NCI-H510A treated with DMSO at 0.1 percent for 48 hours (cell line): ENCODE data around the gene PARPBP.
A peak's percentile ranks its signal among the peaks of the same experiment; 100 is the strongest.
"Not testable (repeated sequence)": the region's sequence is repeated elsewhere in the genome, so short reads cannot be mapped to it uniquely, and the experiment has no call there.

Source experiments
- DNase-seq: peaks from one replicate; lab custom pipeline; 2025; lab: John Stamatoyannopoulos, UW

PARPBP gene

GRCh38 chr12:102155206-102155605 is 35.2 kb downstream of the PARPBP start:
- DNase-seq, result not testable (repeated sequence)

DNA sequence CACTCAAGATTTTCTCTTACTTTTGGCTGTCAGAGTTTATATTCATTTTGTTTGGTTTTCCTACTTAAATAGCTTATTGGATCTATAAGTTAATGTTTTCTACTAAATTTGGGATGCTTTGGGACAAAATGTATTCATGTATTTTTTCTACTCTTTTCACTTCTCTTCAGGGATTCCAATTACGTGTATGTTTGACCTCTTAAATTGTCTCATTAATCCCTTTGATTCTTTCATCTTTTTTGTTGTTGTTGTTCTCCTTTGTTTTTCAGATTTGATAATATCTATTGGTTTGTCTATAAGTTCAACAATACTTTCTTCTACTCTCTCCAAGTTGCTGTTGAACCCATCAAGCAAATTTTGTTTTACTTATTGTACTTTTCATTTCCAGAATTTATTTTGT is 43.4 kb downstream of the PARPBP start:
- no peak for DNase-seq

GRCh38 chr12:102167821-102168604 is 48.0 kb downstream of the PARPBP start:
- DNase-seq, result no peak

- peak; percentile 36 for DNase-seq
Observed at GRCh38 chr12:102169922-102170621, 50.1 kb downstream of the PARPBP start.

DNA sequence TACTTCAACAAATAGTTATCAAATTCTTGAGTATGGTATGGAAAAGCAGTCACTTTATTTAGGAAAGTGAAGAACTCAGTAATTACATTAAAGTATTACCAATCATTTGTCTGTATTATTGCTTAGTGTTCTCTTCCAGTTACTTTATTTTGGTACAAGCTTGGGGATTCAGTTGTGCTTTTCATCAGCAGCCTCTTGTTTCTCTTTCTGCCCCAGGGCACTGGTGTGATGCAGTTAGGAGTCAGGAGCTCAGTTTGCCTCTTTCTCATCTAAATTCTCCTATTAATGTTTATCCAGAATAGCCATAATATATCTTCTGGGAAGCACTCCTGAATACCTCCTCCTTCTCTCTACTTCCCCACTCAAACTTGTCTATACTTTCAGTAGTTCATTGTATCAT is 52.0 kb downstream of the PARPBP start:
- no peak for DNase-seq

GRCh38 chr12:102172436-102172835 is 52.5 kb downstream of the PARPBP start:
- no peak for DNase-seq

GRCh38 chr12:102174117-102174516 is 54.1 kb downstream of the PARPBP start:
- no peak for DNase-seq

- DNase-seq, result no peak
Observed at GRCh38 chr12:102174761-102175160, 54.8 kb downstream of the PARPBP start.

GRCh38 chr12:102182635-102183034 is 62.7 kb downstream of the PARPBP start:
- no peak for DNase-seq

DNA sequence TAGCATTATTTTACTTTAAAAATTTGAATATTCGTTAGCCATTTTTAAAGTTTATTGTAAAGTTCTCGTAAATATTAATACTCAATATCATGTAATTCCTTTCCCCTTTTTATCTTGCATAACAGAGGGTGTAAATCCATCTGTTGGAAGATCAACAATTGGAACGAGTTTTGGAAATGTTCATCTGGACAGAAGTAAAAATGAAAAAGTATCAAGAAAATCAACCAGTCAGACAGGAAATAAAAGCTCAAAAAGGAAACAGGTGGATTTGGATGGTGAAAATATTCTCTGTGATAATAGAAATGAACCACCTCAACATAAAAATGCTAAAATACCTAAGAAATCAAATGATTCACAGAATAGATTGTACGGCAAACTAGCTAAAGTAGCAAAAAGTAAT is 75.8 kb downstream of the PARPBP start:
- DNase-seq, result no peak

GRCh38 chr12:102197789-102198188 is 77.8 kb downstream of the PARPBP start, which contains the start of gene PMCH:
TSS of gene PMCH (minus strand) at chr12:102197833. CDS start at chr12:102197770, 63 bp downstream.
- no peak for DNase-seq

DNA sequence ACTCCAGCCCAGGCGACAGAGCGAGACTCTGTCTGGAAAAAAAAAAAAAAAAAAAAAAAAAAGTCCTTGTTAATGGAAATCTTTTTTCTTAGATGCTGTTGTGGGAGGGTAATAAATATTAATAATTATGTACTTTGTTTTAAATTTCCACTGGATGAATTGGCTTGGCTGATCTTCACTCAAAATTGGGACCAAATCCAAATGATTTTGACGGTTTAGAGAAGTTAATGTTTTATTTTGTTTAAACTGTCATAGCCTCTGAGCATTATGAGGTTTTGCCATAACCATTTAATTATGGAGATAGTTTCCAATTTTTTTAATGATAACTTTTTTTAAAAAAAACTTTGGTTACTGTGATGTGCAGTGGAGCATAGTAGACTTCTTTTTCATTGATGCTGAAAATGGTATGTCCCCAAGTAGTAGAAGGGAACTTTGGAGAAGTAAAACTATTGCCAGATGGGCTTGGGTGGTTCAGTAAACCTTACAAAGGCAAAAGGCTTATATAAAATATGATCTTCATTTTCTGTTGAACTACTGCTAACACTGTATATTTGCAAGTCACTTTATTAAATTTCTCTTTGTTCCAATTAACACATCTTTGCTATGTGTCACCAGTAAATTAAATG is 81.6 kb downstream of the PARPBP start:
- DNase-seq, result no peak

DNA sequence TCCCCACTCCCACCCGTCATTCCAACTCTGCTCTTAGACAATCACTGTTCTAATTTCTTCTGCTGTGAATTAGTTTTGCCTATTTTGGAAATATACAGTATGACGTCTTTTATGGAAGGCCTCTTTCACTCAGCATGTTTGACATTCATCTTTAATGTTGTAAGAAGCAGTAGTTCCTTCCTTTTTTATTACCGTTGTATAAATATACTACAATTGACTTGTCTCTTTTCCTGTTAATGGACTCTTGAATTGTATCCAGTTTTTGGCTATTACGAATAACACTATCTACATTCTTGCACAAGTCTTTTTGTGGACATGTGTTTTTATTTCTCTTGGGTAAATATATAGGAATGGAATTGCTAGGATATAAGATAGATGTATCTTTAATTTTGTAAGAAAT is 82.6 kb downstream of the PARPBP start:
- DNase-seq, result no peak

- DNase-seq, result no peak
Observed at GRCh38 chr12:102204025-102204424, 84.0 kb downstream of the PARPBP start.

GRCh38 chr12:102215992-102216691 is 96.2 kb downstream of the PARPBP start:
- no peak for DNase-seq

DNA sequence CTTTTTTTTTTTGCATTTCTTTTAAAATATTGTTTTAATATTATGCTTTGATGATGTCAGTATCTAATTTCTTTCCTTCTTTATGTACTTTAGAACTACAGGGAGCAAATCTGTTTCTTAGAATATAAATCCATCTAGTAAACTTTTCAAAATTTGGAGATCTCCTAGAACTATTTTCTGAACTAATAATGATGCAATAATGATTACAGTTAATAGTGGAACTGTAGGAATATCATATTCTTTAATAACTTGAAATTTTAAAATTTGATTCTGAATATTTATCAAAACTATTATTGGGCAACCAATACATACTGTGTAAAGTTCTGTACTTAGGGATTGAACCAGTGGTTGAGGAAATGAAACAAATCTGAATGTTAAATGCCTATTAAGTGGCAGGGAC is 100.8 kb downstream of the PARPBP start:
- no peak for DNase-seq

GRCh38 chr12:102227954-102228353 is 108.0 kb downstream of the PARPBP start:
- no peak for DNase-seq

- DNase-seq, result no peak
Observed at GRCh38 chr12:102232036-102232435, 112.1 kb downstream of the PARPBP start.

- no peak for DNase-seq
Observed at GRCh38 chr12:102232446-102232845, 112.5 kb downstream of the PARPBP start.

- no peak for DNase-seq
Observed at GRCh38 chr12:102234599-102234998, 114.6 kb downstream of the PARPBP start.

DNA sequence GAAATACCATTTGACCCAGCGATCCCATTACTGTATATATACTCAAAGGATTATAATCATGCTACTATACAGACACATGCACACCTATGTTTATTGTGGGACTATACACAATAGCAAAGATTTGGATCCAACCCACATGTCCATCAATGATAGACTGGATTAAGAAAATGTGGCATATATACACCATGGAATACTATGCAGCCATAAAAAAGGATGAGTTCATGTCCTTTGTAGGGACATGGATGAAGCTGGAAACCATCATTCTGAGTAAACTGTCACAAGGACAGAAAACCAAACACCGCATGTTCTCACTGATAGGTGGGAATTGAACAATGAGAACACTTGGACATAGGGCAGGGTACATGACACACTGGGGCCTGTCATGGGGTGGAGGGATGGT is 120.9 kb downstream of the PARPBP start:
- DNase-seq, result not testable (repeated sequence)
